Skeletal muscle cell (primary cell): Measurements from ENCODE around the gene ZNF239.
"Not testable (repeated sequence)": the region's sequence is repeated elsewhere in the genome, so short reads cannot be mapped to it uniquely, and the experiment has no call there.

Source experiments
- DNase-seq: peaks from one replicate; pipeline ENCODE4 v3.0.0-alpha.2; 2010; ENCODE audit warnings: low read depth
- H3K4me3 ChIP-seq: 2 replicates; pipeline ENCODE4 v1.5.1; 2011; ENCODE audit warnings: low read depth, mild to moderate bottlenecking, control low read depth, low read length, moderate library complexity

ZNF239 gene

DNA sequence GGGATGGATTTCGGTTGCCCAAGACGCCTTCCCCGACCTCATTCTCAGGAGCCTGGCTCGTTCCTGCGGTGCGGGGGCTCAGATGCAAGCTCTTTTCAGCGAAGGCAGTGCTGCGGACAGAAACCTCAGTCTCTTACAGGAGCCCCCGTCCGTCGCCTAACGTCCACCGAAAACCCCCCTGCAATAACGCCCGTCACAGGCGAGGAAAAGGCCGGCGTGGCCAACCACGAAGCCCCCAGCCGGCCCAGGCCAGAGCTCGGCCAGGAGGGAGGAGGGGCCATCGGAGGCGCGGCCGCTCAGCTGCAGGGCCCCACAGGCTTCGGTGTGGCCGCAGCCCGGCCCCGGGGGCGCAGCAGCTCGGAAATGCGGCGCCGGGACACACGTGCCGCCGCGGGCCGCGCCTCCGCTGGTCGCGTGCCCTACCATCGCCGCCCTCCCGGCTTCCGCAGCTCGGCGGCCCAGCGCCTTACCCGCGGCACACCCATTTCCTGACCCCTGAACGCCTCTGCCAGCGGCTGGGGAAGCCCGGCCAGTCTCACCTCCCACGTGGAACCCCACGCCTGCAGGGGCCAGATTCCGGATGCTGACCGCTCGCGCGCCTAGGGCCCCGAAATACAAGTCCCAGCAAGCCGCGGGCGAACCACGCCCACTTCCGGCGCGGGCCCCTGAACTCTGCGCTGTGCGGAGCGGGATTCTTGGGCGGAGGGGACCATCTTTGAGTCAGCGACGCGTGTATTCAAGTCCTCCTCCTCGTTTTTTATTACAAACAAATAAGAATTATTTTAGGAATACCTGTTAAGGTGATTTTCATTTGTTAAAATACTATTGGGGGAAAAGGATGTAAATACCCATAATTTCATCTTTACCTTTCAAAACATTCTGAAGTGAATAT, at the start of gene ZNF239:
Gene ZNF239, minus strand, starts transcription at position 616 of the 892 bp plus-strand sequence. CDS start 16,537 bp downstream, outside the sequence.
- H3K4me3 ChIP-seq = peak within 1 kb of the TSS; percentile 64

GRCh38 chr10:43623351-43623750, 48.9 kb upstream of the ZNF239 start:
- no peak for DNase-seq
- H3K4me3 ChIP-seq = peak overlapping the region; percentile 5

More for the DNA sequence above, at the start of gene ZNF239:
- DNase-seq = peak; percentile 68

- H3K4me3 ChIP-seq = no peak overlapping the region
- DNase-seq = no peak
These were observed 47.6 kb upstream of the ZNF239 start for GRCh38 chr10:43622038-43622437.

DNA sequence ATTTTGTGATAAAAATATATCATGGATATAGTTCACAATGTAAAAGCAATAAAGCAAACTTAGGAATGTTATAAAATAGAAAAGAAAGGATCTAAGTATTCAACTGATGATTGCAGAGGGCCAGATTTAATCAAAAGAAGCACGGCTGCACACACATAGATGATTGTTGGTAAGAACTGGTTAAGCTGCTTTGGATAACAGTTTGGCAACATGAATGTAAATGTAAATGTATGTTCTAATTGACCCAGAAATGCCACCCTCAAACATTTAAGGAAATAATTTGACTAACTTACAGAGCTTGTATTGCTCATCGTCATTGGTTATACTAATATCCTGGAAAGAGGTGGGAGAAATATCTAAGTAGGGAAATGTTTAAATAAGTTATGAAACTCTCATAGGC, 45.0 kb upstream of the ZNF239 start:
- DNase-seq = no peak
- no peak overlapping the region for H3K4me3 ChIP-seq

DNA sequence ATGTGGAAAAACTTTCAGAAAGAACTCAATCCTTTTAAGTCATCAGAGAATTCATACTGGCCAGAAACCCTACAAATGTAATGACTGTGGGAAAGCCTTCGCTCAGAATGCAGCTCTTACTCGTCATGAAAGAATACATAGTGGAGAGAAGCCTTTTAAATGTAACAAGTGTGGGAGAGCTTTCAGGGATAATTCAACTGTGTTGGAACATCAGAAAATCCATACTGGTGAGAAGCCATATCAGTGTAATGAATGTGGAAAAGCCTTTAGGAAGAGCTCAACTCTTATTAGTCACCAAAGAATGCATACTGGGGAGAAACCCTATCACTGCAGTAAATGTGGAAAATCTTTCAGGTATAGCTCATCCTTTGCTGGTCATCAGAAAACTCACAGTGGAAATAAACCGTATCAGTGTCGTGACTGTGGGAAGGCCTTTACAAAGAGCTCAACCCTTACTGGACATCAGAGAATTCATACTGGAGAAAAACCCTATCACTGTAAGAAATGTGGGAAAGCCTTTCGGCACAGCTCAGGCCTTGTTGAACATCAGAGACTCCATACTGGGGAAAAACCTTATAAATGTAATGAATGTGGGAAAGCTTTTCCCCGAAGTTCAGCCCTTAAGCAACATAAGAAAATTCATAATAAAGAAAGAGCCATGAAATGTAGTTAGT, 42.4 kb upstream of the ZNF239 start:
- no peak for DNase-seq
- H3K4me3 ChIP-seq = no peak overlapping the region

GRCh38 chr10:43610636-43611035, 36.2 kb upstream of the ZNF239 start:
- no peak overlapping the region for H3K4me3 ChIP-seq
- DNase-seq = peak; percentile 19

DNA sequence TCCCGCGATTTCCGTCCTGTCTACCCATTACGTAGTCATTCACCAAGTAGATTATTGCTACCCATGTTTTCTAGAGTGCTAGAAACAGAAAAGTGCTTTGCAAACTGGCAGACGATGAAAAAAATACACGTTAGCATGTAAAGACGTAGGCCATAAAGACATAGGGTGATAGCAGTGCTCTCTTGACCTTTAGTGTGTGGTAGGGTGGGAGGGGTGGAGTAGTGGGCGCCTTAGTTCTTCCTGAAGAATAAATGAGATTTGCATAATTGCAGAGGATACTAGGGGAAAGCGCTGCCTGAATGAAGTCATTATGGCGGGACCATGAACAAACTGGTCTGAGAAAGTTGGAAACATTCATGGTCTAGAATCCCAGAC, 32.8 kb upstream of the ZNF239 start:
- H3K4me3 ChIP-seq = peak overlapping the region; percentile 76
- no peak for DNase-seq

GRCh38 chr10:43606323-43607198, 32.1 kb upstream of the ZNF239 start, which contains the start of gene ZNF485:
TSS of gene ZNF485 (plus strand) at chr10:43606438. CDS start at chr10:43607051, 613 bp downstream.
- DNase-seq = peak; percentile 19
- peak within 1 kb of the TSS; percentile 76 for H3K4me3 ChIP-seq

DNA sequence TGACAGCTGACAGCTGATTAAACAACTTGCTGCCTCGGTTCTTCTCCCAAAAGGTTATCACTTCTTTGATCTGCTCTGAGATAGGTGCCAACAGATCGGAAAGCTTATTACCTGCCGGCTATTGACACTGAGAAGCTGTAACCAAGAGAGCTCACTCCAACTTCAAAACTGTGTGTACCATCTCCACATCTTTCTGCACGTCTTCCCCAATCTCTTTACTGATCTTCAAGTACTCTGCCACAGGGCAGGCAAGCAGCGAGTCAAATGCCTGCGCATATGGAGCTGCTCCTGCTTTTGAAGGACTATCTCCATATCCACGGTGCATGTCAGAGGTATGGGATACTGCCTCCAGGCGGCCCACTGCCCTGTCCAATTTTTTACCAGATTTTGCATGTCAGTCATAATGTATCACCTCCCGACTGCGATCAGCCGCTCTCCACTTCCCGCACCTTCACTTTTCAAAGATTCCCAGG, 31.5 kb upstream of the ZNF239 start:
- no peak for DNase-seq
- H3K4me3 ChIP-seq = peak overlapping the region; percentile 76

GRCh38 chr10:43601576-43601975, 27.2 kb upstream of the ZNF239 start:
- not testable (repeated sequence) for H3K4me3 ChIP-seq

DNA sequence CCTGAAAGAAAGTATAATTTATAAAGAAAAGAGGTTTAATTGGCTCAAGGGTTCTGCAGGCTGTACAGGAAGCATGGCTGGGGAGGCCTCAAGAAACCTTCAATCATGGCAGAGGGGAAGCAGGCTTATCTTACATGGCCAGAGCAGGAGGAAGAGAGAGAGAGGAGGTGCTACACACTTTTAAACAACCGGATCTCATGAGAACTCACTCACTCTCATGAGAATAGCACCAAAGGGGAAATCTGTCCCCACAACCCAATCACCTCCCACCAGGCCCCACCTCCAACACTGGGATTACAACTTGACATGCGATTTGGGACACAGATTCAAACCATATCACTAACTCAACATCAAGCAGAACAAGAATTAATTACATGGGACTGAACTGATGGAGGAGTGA, 24.9 kb upstream of the ZNF239 start:
- H3K4me3 ChIP-seq = no peak overlapping the region
- DNase-seq = no peak

More at GRCh38 chr10:43601576-43601975, 27.2 kb upstream of the ZNF239 start:
- not testable (repeated sequence) for DNase-seq

DNA sequence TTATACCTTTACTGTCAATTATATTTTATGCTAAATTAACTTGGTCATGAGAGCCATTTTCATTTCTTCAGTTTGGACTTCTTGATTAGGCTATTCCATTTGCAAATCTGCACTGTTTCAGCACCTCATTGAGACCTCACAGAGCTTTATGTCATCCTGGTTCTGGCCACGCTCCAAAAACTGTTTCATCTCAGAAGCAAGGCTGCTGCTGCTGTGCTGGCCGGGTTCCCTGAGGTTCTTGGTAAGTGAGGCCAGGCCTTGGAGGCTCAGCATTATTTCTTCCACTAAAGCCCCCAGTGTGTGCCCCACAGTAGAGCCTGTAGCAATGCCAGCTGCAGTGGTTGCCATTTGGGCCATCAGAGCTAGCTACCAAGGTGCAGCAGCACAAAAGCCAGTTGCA, 24.0 kb upstream of the ZNF239 start:
- no peak for DNase-seq
- no peak overlapping the region for H3K4me3 ChIP-seq

GRCh38 chr10:43596546-43596945, 22.1 kb upstream of the ZNF239 start:
- no peak overlapping the region for H3K4me3 ChIP-seq

GRCh38 chr10:43595739-43596298, 21.4 kb upstream of the ZNF239 start:
- no peak for DNase-seq
- no peak overlapping the region for H3K4me3 ChIP-seq

More at GRCh38 chr10:43596546-43596945, 22.1 kb upstream of the ZNF239 start:
- no peak for DNase-seq

DNA sequence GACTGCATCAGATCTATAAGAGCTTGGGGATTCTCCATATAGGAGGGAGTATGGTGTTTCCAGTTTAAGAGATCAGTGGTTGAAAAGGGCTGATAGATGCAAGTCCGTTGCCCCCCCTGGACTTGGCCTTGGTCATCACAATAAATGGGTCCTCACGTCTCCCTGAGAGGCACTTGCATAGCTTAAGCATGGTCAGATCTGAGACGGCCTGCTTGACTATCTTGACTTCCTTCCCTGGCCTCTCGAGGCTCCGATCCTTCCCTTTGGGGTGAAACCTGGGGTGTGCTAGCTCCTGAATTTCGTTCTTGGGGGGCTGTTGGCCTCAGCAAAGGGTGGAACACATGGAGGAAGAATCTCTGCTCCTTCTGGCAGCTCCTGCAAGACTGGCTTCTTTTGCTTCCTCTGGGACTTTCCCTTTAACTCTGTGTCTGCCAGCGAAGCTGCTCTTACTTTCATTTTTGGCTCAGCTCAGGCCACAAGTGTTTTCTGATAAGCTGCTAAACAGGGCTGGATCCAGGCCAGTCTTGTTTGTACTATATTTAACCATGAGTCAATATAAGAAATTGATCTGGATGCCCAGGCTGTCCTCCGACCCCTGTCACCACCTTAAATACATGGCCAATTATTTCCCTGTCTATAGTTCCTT, 20.7 kb upstream of the ZNF239 start:
- no peak overlapping the region for H3K4me3 ChIP-seq
- DNase-seq = no peak

DNA sequence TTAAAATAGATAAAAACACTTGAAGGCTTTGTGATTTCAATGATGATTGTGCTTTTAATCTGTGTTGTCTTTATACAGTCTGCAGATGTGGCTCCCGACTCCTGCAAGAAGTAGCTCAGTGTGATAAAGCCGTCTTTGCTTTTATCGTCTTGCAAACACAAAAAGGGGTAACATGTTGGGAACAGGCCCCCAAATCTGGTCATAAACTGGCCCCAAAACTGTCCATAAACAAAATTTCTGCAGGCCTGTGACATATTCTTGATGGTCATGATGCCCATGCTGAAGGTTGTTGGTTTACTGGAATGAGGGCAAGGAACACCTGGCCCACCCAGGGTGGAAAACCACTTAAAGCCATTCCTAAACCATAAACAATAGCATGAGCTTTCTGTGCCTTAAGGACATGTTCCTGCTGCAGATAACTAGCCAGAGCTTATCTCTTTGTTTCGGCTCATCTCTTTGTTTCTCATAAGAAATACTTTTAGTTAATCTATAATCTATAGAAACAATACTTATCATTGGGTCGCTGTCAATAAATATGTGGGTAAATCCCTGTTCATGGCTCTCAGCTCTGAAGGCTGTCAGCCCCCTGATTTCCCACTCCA, 17.0 kb upstream of the ZNF239 start:
- H3K4me3 ChIP-seq = no peak overlapping the region
- no peak for DNase-seq

DNA sequence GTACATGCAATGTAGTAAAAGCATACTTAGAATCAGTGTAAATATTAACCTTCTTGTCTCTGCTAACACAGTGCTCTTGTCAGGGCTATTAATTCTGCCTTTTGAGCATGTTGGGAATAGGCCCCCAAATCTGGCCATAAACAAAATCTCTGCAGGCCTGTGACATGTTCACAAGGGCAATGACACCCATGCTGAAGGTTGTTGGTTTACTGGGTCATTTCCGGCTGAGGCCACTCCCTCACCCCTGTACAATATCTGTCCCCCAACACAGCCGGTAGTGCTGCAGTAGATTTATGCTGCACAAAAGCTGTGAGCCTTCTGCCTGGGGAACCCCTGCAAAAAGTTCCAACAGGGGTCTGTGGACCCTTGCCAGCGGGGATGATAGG, 12.3 kb upstream of the ZNF239 start:
- not testable (repeated sequence) for H3K4me3 ChIP-seq, DNase-seq

DNA sequence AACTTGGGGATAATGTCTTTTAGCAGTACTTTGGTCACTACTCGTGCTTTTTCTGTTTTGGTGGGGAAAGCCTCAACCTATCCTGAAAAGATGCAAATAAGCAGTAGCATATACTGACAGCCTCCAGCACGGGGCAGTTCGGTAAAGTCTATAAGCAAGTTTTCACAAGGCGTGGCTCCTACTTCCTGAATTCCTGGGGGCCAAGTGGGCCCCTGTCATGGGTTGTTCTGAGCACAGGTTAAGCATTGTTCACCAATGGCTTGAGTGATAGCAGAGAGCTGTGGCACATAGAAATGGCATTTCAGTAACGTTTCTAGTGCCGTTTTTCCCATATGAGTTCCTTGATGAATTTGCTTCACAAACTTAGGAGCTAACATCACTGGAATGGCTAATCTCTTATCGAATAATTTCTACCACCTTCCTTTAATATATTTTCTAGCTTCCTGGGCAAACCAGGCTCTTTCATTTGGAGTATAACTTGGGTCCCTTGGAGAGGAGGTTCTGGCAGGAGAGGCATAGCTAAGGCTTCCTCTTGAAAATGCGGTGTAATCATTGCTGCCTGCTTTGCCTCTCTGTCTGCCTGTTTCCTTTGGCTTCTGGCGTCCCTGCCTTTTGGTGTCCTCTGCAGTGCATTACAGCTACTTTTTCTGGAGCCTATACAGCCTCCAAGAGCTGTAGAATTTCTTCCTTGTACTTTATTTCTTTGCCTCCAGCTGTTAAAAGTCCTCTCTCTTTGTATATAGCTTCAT, 11.7 kb upstream of the ZNF239 start:
- no peak for DNase-seq
- H3K4me3 ChIP-seq = no peak overlapping the region
